ENCODE data around the gene PHEX.

Gene PHEX

DNA sequence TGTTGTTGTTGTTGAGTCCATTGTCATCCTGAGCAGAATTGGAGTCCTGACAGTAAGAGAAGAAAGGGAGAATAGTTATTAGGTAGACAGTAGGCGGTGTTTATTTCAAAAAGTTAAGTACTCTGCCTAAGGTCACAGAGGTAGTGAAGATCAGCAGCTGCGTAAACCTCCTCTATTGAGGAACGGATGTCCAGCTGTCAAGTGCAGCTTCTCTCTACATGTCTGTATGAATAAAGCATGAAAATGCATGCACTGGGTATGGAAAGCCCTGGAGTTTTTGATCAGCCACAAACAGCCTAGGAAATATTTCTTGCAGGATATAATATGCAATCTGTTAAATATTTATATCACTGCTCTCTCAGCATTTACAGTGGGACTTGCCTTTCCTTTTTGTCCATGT is 131.2 kb downstream of the PHEX start:
- DNase-seq = no peak

DNA sequence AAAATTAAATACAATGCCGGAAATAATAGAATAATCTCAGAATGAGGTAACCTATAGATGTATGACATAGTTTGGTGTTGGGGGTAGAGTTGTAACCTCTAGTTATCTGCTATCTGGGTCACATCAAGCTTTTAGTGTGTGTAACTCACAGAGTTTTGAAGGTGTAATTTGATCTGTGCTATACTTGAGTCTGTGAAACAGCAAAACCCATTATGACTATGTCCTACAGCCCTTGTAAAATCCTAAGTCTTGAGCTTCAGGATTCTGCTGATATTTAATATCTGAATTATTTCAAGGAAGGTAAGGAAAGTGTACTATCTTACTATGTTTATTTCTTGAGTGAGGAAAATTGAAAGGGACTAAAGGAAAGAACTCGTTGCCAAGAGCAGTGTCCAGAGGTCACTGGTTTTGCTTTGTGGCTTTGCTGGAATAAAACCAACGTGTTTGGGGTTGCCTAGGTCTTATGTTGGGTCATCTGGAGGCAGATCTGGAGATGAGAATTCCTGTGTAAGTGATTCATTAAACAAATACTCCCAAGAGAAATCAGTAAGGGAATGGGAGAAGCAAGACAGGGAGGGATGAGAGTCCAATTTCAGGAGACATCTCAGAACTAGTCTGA is 132.8 kb downstream of the PHEX start:
- no peak for DNase-seq

DNA sequence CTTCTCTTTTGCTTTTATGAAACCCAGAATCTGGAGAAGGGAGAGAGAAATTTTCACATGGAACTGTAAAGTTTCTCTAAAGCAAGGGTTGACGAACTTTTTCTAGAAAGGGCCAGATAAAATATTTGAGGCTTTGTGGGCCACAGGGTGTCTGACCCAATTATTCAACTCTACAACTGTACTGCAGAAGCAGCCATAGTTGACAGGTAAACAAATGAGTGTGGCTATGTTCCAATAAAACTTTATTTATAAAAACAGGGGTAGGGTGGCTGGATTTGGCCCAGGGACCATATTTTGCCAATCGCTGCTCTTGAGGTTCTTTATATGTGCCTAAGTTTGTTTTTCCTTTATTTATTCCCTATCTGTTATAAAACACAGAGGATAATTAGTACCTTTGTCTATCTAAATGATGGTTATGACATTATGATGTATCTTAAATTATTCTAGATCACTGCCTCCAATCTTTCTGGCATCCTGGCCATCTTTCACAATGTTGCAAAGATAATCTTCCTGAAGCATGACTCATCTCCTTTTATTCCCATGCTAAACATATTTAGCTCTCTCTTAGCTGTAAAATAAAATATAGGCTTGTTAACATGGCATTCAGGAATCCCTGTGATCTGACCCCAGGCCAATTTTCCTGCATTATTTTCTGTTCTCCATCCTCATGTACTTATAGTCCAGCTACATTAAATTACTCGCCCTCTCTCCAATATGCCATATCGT is 133.8 kb downstream of the PHEX start:
- DNase-seq = no peak

- no peak for DNase-seq
Observed at GRCh38 chrX:22171287-22172060, 139.3 kb downstream of the PHEX start.

DNA sequence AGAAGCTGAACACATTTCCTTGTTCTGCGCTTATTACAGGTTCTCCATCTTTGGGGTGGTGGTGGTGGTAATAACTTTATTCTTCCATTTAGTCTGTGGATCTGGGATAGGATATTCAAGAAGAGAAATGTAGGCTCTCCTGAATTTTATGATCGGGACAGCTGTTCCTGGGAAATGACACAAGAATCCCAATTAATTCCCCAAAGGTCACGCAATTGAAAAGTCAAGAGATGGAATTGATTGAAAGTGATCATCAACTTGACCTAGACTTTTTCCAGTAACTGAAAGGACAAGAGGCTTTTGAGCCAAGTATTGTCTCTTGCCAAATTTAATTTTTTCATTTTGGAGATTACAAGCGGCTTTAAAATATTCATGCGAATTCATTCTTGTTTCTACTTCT is 141.8 kb downstream of the PHEX start:
- no peak for DNase-seq

DNA sequence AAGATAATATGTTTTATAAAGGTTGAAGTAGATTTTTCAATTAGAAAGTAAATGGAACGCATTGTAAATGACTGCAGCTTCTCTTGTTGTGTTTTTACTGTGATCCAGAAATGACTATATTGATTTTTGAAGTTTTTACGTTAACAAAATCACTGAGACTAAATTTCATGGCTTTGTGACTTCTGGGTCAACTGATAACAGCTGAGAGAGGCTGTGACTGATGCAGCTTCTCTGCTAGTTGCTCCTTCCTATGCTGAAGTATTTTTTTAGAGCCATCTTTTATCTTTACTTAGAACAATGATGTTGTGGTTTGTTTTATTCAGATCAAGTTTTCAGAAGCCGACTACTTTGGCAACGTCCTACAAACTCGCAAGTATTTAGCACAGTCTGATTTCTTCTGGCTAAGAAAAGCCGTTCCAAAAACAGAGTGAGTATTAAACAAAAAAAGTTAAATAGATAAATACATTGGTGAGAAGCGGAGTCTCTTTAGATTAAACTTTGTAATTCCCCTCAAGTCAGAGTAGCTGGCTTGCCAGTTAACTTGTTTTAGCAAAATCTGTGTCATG is 145.9 kb downstream of the PHEX start:
- DNase-seq = no peak

DNA sequence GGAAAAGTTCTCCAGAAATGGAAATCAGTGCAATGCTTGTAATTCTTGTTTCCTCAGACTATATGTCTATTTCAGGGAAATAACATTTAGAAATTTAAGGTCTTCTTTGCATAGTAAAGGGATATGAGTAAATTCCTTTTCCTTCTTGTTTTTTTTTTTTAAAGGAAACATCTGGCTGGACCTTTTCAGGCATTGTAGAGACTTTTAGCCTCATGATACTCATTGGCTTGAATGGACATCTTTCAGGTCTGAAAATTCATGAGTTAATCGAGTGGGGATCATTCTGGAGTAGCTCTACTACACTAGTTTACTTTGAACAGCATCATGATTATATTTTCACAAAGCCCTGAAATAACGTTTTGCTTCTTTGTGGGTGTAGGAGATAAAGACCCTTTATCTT is 152.0 kb downstream of the PHEX start:
- DNase-seq = no peak

DNA sequence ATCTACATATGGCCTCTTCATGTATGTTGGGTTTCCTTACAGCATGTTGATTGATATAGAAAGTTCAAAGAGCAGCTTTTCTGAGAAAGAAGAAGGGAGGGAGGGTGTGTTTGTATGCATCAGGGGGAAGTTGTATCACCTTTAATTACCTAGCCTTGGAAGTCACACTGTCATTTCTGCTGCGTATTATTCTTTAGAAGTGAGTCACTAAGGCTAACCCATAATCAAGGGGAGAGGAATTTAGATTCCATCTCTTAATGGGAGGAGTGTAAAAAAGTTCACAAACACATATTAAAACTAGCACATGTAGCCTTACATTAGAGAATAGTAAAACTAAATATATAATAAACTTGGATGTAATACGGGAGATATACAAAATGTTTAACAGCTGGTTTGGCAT is 154.0 kb downstream of the PHEX start:
- DNase-seq = no peak

- DNase-seq = peak; percentile 43
Observed at GRCh38 chrX:22192419-22193060, 160.4 kb downstream of the PHEX start.

DNA sequence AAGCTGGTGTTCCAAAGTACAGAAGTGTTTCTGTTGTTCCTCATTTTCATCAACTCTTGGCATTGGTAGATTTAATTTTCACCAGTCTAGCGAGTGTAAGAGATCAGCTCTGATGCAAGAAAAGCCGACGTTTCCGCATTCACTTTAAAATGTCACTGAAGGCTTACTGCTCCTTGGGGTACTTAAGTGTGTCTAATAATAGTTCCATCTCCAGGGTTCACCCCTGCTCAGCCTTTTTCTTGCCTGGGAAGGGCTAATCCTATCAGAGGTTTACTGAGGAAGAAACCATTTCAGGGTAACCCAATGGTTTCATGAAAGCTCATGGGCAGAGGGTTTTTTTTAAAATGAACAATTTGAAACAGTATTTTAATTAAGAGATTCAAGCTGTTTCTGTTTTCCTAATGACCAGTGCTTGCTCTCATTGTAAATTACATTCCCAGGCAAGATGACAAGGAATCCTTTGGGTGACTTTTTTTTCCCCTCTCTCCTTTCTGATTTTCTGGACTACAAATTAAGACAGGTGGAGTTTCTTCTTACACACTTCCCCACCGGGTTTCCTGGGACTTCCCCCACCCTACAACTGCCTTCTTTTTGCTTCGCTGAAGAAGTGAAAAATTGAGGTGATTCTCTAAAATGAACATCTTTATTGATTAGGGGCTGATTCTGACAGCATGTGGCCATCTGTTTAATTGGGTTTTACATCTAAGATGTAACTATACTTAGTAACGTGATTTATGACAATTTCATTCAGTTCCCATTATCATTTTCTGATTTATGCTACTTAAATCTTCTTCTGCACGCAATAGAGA is 161.9 kb downstream of the PHEX start:
- DNase-seq = no peak

DNA sequence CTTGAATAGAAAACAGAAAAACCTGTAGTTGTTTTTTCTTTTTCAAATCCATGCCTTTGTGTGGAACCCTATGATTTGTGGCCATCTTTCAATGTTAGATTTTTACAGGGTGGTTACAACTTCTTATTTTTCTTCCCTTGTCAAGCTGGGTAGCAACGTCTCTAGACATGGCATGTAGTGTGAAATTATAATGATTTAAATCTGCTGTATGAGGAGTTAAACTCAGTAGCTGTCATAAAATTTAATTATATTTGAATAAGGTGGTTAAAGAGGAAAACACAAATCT is 162.5 kb downstream of the PHEX start:
- no peak for DNase-seq

DNA sequence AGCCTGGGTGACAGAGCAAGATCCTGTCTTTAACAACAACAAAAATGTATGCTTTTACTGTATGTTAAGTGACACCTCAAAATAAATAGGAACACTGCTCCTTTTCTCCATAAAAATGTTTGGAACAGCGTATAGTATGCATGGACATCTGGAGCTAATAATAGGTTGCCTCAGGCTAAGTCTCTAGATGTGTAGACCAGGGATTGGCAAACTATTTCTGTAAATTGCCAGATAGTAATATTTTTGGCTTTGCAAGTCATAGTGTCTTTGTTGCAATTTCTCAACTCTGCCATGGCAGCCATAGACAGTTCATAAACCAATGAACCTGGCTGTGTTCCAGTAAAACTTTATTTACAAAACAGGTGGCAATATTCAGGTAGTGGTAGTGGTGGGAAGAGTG is 164.0 kb downstream of the PHEX start:
- no peak for DNase-seq

DNA sequence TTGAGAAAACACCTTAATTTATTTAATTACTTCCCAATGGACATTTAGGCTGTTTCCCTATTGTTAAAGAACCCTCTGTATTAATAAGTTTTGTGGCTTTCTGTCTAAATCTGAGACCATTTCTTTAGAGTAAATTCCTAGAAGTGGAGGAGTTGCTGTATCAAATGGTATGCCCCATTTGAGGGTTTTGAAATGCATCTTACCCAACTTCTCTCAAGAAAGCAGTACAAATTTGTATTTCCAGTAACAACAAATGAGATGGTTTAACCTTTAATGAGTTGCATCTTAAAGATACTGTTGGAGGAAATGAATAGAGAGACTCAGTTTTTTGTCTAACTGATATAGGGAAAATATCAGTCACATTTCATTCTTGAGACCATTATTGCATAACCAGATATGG is 170.1 kb downstream of the PHEX start:
- DNase-seq = no peak

DNA sequence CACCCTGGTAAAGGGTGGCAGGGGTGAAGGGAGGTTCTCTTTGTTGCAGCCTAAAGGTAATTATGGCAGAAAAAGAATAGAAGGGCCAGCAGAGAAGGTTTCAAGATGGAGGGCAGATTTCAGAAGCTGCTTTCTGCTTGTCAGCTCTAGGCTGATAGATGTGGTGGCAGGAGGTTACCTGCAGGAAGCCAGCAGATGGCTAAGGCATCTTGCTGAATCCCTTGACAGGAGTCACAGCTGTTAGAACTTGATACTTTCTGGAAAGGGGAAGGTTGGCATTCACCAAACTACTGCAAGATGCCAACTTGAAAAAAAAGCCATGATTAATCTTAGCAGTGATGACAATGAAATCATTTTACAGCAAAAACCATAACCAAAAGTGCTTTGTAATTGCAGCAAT is 171.1 kb downstream of the PHEX start:
- DNase-seq = no peak

DNA sequence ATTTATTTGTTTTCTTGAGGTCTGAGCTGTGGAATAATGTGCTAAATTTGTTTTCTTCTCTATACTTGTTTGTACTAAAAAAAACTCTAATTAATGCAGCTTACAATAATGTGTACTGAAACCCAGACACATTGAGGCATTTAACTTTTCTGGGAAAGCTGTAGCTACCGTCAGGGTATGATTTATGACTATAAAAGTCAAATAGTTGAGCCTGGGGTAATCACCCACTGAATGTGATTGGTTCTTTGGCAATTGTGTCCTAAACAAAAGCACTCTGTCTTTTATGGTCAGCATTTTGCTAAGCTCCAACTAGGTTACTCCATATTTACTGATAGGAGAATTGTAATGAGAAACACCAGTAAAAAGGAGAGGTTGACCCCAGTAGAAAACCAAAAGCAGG is 174.7 kb downstream of the PHEX start:
- DNase-seq = no peak

DNA sequence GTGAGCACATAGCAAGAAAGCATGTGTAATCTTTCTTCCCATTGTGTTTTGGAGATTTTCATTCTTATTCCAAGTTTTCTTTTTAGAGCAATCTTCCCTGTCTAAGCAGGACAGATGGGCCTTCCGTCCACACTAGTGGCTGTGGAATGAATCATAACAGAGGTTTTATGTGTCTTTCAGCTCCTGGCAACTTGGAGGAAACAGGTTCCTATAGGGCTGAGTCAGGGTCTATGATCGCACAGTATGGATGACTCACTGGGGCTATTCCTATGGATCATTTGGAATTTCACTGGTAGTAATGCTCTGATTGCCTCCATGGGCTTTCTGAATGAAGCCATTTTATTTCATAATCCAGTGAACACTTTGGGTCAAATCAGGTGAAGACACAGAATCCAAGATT is 188.8 kb downstream of the PHEX start:
- DNase-seq = no peak

DNA sequence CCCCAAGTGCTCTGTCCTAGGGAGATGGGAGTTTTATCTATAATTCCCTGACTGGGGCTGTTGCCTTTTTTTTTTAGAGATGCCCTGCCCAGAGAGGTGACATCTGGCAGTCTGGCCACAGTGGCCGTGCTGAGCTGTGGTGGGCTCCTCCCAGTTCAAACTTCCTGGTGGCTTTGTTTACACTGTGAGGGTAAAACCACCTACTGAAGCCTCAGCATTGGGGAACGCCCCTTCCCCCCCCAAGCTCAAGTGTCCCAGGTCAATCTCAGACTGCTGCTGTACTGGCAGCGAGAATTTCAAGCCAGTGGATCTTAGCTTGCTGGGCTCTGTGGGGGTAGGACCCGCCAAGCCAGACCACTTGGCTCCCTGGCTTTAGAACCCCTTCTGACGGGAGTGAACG is 202.3 kb downstream of the PHEX start:
- no peak for DNase-seq

GRCh38 chrX:22237479-22237878 is 205.4 kb downstream of the PHEX start:
- DNase-seq = no peak

DNA sequence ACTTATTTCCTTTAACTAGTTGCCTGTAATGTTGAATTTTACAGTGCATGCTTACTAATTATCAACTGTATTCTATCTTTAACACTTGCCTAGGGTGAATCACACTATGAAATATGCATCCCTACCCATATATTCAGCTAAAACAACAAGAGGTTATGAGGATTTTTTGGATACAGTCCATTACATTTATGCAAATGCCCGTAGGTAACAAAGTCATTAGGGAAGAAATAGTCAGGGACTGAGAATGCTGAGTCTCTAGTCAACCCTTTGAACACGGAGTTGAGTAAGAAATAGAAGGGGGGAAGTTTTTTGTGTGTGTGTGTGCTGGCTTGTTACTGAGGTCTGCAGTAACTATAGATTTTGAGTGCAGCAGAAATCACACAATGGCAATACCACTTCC is 214.5 kb downstream of the PHEX start:
- DNase-seq = no peak

DNA sequence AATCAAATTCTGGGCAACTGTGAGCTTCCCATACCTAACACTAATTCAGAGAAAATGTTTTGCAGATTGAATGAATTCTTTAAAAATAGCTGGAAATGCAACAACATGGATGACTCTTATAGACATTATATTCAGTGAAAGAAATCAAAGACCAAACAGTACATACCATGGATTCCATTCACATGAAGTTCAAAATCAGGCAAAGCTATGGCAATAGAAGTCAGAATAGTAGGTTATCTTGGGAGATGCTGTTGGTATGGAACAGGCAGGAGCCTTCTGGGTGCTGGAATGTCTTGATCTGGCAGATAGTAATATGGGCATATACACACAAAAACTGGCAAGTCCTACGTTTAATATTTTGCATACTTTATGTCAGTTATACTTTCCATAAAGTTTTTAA is 215.0 kb downstream of the PHEX start:
- DNase-seq = no peak

GRCh38 chrX:22248401-22248800 is 216.3 kb downstream of the PHEX start:
- DNase-seq = no peak

- no peak for DNase-seq
Observed at GRCh38 chrX:22249371-22249770, 217.2 kb downstream of the PHEX start.

DNA sequence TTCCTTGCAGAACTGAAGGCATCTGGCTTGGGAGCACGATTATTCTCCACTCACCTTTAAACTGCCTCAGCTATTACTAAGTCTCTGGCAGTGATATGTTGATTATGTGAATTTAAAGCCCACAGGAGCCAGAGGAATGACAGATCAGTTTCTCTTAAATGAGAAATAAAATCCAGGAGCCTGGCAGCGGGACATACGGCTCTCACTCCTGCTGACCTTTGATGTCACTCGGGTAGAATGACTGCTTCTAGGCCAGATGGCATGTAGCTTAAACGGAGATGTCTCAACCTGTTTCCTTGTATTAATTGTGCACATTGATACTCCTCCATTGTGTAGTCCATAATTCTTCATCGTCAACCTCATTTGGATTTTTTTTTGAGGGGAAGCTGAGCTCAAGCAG is 236.6 kb downstream of the PHEX start:
- DNase-seq = no peak

Data from activated CD4-positive, alpha-beta T cell treated with anti-CD3 and anti-CD28 coated beads, Interleukin-2, amount 50 U/mL, for 1 hour (primary cell).